NCI-H2196 treated with DMSO at 0.1 percent for 48 hours (cell line): ENCODE results near the gene DNAJC19.
"Not testable (repeated sequence)": the region's sequence is repeated elsewhere in the genome, so short reads cannot be mapped to it uniquely, and the experiment has no call there.

ENCODE experiments used
- DNase-seq: peaks from one replicate; lab custom pipeline; 2025; ENCODE audit not compliant: unreplicated experiment; lab: John Stamatoyannopoulos, UW

DNAJC19 gene

DNA sequence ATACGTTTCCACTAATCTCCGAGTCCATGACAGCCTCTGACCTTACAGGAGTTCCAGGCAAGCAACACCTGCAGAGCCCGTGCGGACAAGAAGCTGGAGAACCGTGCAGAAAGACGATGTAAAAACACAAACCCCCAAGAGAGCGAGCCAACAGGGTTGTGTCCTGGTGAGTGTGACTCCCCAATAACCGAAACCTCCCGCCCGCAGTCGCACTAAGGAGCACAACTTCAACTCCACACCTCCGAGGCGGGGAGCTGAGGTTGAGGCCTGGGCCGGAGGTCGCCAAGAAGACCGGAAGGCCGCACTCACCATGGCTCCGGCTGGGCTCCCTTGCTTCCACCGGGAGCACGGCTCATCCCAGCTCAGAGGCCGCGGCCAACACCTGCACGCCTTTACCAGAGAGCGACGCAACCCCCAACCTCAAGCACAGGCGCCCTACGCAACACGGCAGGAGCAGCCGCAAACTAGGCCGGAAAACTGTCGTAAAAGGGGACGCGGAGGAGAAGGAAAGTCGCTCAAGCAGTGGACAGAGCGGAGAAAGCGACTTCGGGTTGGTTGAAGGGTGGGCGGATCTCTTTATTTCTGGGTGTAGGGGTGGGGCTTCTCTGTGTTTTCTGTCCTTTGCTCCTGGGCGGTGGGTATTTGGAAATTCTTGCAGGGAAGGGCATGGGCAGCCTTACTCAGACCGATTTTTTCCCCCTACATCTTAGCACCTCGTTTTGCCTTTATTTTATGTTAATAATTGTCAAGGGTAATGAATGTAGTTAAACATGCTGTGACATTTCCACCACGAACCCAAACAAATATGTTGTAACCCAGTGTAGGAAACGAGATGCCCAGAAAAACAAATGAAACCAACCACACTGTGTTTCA lies at the start of gene DNAJC19:
Gene DNAJC19, minus strand, starts transcription at position 446 of the 873 bp plus-strand sequence. Its CDS starts 134 bp downstream, at position 312.
- peak; percentile 99 for DNase-seq

- DNase-seq = no peak
Observed at GRCh38 chr3:181030948-181031347, 41.4 kb upstream of the DNAJC19 start.

GRCh38 chr3:181025204-181025603 lies 35.7 kb upstream of the DNAJC19 start:
- no peak for DNase-seq

GRCh38 chr3:181017690-181018089 lies 28.2 kb upstream of the DNAJC19 start:
- no peak for DNase-seq

- no peak for DNase-seq
Observed at GRCh38 chr3:181009225-181009624, 19.7 kb upstream of the DNAJC19 start.

DNA sequence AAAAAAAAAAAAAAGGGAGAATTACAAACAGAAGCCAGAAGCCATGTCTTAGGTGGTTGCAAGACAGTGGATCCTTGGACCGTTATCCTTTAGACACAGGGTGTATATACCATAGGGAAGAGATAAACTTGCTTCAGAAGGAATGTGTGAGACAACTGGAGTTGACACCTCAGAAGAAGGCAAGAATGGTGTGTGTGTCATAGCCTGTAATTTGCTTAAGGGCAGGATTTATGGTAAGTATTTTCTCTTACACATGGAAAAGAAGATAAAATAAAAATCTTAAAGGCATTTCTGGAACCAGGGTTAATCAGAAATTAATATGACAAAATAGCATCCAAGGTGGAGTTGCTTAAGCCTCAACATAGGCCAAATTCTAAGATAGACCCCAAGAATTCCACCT lies 19.3 kb upstream of the DNAJC19 start:
- DNase-seq = no peak

GRCh38 chr3:181007262-181007661 lies 17.7 kb upstream of the DNAJC19 start:
- no peak for DNase-seq

GRCh38 chr3:181006541-181006940 lies 17.0 kb upstream of the DNAJC19 start:
- DNase-seq = no peak

DNA sequence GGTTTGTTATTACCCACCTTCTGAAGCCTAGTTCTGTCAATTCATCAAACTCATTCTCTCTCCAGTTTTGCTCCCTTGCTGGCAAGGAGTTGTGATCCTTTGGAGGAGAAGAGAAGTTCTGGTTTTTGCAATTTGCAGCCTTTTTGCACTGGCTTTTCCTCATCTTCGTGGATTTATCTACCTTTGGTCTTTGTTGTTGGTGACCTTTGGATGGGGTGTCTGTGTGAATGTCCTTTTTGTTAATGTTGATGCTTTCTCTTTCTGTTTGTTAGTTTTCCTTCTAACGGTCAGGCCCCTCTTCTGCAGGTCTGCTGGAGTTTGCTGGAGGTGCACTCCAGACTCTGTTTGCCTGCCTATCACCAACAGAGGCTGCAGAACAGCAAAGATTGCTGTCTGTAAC lies 13.9 kb upstream of the DNAJC19 start:
- DNase-seq = not testable (repeated sequence)

- not testable (repeated sequence) for DNase-seq
Observed at GRCh38 chr3:181002331-181002730, 12.8 kb upstream of the DNAJC19 start.

DNA sequence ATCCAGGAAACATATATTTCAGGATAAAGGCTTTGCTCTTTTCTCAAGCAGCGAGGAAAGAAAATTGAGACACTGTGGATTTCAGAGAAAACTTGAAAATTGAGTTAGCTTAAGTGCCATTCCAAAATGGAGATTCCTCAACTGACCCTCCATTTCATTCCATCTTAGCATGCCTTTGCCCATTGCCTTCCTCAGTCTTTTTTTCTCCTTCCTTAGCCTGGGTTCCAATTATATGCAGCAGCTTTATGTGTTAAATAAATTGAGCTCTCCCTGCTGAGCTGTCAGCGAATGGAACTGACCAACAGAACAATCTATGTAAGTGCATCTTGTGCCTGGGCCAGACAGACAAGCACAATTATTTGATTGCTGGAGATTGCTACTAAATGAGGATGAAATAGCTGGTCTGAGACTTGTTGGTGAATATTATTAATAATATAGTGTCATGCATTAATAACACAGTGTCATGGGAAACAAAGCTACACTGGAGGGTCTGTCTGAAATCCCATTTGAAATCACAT lies 6.9 kb upstream of the DNAJC19 start:
- no peak for DNase-seq

DNA sequence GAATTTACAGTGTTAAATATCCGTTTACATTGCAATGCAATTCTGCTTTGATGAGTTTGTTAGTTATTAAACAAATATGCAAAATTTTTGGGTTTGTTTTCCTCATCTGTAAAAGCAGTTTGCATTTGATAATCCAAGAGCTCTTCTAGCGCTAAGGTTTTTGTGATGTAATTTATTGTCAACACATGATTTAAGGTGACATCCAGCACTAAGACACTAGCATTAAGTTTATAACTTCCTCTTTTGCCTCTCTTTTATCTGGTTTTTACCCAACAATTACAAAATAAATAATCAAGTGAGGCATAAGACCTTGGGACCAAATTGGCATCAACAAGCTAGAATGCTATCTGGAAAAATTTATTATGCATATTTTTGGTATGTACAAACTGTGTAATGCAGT lies 969 bp upstream of the DNAJC19 start:
- DNase-seq = no peak

DNA sequence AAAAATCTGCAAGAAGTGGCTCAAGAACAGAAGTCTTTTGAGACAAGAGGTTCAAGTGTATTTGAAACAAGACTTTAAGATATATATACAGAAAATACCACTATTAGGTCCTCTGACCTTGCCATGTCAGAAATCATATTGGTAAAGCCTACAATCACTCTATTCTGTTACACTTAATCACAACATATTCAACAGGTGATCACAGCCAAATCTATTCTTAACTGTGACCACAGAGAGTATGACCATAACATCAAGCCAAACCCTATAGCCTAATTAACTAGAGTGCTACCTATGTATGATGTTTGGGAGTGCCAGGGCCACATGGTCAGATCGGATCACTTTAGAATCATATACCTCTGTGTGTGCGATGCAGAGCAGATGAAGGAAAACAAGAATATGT lies 2.2 kb downstream of the DNAJC19 start:
- no peak for DNase-seq

DNA sequence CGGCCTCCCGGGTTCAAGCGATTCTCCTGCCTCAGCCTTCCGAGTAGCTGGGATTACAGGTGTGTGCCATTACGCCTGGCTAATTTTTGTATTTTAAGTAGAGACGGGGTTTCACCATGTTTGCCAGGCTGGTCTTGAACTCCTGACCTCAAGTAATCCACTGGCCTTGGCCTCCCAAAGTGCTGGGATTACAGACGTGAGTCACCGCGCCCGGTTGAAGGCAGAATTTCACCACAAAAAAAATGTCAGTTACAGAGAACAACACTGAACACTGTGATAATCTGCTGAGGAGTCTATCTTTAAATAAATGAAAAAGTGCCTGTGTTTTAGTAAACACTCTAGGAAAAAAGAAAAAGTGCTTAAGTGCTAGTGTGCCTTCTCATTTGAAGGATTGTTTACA lies 3.2 kb downstream of the DNAJC19 start:
- DNase-seq = not testable (repeated sequence)

- DNase-seq = no peak
Observed at GRCh38 chr3:180983136-180983535, 6.4 kb downstream of the DNAJC19 start.

DNA sequence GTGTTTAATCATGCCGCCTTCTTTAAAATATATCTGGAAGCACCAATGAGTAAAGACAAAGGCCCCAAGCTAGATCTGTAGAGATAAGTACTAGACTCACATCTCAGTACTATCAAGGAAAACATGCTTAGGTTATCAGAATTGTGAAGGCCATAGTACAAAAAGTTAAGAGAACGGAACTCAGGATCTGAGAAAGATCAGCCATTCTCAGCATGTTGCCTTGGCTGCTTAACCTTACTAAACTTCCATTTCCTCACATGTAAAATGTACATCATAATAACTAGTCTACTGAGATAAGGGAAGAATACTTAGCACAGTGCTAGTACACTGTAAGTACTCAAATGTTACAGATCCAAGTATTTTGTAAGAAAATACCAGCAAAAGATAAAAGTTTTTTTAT lies 7.6 kb downstream of the DNAJC19 start:
- no peak for DNase-seq

DNA sequence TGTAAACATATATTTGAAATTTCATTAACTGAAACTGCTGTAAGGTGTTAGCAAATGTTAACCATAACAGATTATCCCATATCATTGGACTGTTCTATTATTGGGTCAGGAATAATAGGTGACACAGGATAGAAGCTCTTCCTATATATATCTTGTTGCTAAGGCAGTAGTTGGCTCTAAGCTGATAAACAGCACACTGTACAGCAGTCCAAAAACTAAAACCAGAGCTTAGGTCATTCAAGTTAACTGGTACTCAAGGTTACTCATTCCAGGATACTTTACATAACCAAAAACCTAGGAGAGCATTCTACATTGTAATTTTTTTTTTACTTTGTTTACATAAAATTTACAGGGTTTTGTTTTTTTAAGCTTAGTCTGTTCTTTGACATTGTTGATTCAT lies 8.9 kb downstream of the DNAJC19 start:
- DNase-seq = no peak

DNA sequence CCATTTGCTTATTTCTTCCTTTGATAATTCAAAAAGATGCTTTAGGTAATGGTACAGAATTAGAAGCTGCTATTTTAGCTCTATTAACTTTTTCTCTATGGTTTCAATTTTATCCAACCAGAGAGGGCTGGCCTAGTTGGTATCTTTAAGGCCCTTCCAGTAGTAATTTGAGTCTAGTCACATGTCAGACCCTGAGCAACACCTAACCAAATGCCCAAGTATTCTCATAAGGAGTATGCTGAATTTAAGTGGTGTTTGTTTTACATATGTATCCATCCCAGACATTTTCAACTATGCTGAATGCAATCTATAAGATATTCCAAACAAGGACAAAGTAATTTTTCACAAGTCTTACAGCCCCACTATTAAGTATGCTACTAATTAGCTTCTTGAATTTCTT lies 9.6 kb downstream of the DNAJC19 start:
- DNase-seq = no peak

GRCh38 chr3:180977498-180977897 lies 12.0 kb downstream of the DNAJC19 start:
- DNase-seq = no peak

DNA sequence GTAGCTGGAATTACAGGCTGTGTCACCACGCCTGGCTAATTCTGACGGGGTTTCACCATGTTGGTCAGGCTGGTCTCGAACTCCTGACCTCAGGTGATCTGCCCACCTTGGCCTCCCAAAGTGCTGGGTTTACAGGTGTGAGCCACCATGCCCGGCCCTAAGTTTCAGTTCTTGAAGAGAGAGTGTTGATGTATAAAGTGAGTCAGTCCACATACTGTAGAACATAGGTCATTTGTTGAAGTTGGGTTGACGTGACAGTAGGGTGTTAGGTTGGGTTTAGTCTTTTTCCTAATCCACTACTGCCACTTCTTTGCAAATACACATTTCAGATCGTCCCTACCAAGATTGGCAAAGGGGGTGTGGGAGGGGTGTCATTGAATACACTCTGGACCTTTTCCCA lies 15.2 kb downstream of the DNAJC19 start:
- DNase-seq = no peak

DNA sequence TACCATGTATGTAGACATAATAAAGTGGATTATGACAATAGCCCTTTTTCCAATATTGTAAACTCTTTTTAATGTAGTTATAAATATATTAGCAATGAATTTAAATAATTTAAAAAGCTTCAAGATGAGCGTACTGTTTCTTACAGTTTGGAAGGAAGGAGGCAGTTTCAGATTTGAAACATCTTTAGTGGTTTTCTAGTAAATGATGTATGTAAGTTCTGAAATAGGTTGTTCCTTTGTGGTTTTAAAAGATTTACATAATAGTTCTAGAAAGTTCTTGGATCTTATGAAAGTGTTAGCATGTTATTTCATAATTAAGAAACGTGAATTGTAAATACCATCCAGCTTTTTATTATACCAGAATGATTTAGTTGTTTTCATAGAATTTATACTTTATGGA lies 16.0 kb downstream of the DNAJC19 start:
- no peak for DNase-seq

GRCh38 chr3:180970931-180971330 lies 18.6 kb downstream of the DNAJC19 start:
- no peak for DNase-seq

DNA sequence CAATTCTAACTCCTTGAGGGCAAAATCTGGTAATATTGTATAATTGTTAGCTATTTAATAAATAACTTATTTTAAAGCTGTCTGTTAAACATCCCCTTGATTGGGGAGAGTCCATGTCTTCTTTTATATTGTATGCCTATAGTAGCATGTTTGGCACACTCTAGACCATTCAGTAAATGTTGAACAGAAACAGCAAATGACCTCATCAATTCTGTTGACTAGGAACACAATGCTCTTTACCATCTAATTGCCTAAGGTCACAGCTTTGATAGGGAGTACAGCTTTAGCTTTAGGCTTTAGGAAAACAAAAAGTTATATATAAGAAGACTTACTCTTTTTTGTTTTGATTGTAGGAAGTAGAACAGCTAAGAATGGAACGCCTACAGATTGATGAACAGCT lies 27.0 kb downstream of the DNAJC19 start:
- DNase-seq = no peak
